GM18526 (cell line): Measurements from ENCODE around the gene NOTCH1.

Experiments
- POLR2A ChIP-seq: IDR thresholded peaks from 3 replicates; pipeline ENCODE4 v1.6.1; 2011; ENCODE audit not compliant: insufficient read length; ENCODE audit errors: extremely low read depth

The NOTCH1 gene

GRCh38 chr9:136454026-136454796 is 91.6 kb downstream of the NOTCH1 start:
- TF ChIP-seq POLR2A = no peak

GRCh38 chr9:136453326-136453725 is 92.5 kb downstream of the NOTCH1 start:
- TF ChIP-seq POLR2A = no peak

- no peak for TF ChIP-seq POLR2A
These were observed 94.5 kb downstream of the NOTCH1 start for GRCh38 chr9:136451221-136451877.

GRCh38 chr9:136448655-136449054 is 97.2 kb downstream of the NOTCH1 start:
- no peak for TF ChIP-seq POLR2A

GRCh38 chr9:136447173-136447778 is 98.6 kb downstream of the NOTCH1 start:
- no peak for TF ChIP-seq POLR2A

- TF ChIP-seq POLR2A = no peak
These were observed 100.0 kb downstream of the NOTCH1 start for GRCh38 chr9:136445799-136446198.
